GM19043 (cell line): ENCODE data around the gene SPPL2B.
"Not testable (repeated sequence)": the region's sequence is repeated elsewhere in the genome, so short reads cannot be mapped to it uniquely, and the experiment has no call there.

ENCODE experiments used
- ATAC-seq: cut with Tn5 transposase; IDR thresholded peaks from one replicate; pipeline ENCODE4 v1.9.1; 2021; ENCODE audit warnings: low read depth; ENCODE audit not compliant: unreplicated experiment

The SPPL2B gene

DNA sequence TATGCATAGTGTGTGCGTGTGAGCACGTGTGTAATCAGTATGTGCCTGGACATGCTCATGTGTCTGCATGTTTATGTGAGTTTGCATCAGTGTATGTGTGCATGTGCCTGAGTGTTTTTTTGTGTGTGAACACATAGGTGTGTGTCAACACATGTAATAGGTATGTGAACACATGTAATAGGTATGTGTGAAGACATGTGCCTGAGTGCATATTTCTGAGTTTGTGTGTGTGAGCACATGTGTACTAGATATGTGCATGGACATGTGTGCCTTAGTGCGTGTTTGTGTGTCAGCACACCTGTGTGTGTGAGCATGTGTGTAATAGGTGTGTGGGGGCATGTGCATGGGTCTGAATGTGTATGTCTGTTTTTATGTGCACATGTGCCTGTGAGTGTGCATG, 7.4 kb downstream of the SPPL2B start:
- ATAC-seq = no peak

DNA sequence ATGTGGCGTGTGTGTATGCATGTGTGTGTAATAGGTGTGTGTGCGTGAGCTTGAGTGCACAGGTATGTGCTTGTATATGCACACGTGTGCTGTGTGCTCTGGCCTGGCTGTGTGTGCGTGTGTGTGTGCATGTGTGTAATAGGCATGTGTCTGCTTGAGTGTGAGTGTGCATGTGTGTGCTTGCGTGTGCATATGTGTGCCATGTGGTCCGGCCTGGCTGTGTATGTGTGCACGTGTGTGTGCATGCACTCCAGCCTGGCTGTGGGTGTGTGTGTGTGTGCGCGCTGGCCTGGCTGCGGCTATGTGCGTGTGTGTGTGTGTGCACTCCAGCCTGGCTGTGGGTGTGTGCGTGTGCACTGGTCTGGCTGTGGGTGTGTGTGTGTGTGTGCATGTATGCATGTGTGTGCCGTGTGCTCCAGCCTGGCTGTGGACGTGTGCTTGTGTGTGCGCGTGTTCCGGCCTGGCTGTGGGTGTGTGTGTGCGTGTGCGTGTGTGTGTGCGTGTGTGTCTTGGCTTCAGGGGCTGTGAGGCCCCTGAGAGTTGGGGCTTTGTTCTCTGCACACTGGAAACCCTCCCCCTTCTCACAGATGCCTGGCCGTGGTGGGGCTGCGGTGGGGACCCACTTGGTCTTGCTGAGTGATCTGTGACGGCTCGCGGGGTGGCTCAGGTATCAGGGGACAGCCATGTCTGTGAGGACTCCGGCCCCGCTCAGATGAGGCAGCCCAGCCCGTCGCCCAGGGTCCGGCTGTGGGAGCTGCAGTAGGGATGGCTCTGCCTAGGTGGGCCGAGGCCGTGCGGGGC, 8.2 kb downstream of the SPPL2B start:
- no peak for ATAC-seq

DNA sequence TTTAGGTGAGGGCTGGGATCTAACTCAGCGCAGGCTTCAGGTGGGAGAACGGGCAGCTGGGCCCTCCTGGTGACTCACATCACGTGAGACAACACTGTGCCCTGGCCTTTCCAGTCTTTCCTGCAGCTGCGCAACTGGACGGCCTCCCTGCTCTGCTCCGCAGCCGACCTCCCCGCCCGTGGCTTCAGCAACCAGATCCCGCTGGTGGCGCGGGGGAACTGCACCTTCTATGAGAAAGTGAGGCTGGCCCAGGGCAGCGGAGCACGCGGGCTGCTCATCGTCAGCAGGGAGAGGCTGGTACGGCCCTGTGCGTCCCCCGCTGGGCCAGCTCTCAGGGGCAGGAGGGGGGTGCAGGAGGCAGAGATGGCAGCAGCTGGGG, 8.8 kb downstream of the SPPL2B start:
- ATAC-seq = no peak

DNA sequence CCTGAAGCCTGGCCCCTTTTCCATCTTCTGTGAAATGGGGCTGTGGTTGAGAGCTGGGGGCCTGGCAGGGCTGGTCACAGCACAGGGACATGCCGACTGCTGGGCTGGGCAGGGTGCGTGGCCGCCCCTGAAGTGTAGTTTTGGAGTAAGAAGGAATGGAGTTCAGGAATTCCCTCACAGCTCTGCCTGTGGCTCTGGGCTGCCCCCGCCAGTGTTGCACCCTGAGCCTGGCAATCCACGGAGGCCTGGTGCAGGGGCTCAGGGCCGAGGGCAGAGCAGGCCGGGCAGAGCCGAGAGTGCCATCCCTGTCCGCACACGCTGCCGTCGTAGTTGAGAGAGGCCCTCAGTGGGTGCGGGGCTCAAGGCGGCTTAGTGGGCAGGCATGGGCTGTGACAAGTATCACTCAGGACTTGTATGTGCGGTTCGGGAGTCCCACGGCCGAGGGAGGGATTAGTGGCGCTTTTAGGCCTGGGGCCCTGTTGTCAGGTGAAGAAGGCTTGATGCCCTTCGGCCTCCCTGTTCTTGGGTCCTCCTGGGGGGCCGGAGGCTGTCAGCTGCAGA, 9.7 kb downstream of the SPPL2B start:
- no peak for ATAC-seq

DNA sequence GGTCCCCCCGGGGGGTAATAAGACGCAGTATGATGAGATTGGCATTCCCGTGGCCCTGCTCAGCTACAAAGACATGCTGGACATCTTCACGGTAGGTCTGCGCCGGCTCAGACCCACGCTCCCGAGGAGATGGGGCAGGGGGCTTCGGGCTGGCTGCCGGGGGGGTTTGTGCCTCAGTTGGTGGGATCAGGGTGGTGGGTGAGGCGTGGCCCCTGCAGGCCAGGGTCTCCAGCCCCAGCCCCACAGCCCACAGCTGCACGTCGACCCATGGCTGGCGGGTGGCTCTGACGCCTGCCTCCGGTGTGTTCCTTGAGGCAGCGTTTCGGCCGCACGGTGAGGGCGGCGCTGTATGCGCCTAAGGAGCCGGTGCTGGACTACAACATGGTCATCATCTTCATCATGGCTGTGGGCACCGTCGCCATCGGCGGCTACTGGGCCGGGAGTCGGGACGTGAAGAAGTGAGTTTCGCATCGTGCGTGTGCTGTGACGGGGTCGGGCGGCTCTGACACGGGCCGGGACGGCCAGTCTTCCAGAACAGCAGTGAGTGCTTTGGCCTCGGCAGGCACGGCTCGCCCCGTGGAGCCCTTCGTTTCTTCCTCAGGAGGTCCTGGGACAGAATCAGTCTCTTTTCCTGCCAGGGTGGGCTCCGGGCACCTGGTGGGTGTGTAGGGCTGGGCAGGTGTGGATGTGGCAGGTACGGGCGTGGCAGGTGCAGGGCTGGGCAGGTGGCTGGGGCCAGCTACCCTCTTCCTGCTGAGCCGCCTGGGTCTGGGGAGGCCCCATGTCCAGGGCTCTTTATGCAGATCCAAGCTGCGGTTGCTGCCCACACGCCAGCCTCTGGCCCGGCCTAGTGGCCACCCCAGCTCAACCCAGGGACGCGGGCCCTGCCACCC, 10.5 kb downstream of the SPPL2B start:
- ATAC-seq = no peak

DNA sequence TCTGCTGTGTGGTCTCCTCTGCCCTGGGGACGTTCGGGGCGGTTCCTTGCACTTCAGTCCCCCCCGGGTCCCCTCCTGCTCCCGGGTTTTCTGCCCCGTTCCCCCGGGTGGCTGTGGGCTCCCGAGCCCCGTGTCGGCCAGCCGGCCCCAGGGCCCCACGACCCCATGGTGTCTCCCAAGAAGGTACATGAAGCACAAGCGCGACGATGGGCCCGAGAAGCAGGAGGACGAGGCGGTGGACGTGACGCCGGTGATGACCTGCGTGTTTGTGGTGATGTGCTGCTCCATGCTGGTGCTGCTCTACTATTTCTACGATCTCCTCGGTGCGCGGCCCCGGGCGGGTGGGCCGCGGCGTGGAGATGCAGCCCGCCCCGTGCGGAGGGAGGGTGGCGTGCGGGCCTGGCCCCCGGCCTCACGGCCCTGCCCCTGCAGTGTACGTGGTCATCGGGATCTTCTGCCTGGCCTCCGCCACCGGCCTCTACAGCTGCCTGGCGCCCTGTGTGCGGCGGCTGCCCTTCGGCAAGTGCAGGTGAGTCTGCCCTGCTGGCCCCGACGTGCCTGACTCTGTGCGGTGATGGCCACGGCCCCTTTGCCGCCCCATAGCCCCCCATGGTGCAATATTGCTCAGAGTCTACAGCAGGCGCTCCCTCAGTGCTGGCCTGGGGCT, 11.3 kb downstream of the SPPL2B start:
- no peak for ATAC-seq

DNA sequence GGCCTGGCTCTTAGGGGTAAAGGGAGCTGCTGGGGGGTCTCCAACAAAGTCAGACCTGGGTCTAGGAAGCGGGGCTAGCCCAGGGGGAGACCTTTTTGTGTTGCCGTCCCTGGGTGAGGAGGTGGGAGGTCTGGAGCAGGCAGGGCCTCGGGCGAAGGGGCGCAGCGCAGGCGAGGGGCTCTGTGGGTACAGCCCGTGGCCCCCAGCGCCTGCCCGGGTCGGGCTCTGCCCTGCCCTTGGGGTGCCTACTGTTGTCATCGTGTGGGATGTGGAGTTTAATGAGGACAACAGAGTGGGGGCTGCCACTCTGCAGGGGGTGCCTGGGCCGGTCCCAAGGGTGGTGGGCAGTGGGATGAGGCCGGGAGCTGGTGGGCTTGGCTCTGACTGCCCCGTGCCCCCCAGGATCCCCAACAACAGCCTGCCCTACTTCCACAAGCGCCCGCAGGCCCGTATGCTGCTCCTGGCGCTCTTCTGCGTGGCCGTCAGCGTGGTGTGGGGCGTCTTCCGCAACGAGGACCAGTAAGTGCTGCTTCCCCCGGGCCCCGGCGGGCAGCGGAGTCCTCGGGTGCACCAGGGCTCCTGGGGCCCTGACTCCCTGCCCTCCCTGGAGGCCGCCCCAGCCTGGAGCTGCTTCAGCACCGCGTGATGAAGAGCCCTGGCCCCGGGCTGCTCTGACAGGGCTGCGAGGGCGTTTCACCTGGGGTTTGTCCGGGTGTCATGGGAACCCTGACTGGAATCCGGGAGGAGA, 12.2 kb downstream of the SPPL2B start:
- ATAC-seq = no peak

DNA sequence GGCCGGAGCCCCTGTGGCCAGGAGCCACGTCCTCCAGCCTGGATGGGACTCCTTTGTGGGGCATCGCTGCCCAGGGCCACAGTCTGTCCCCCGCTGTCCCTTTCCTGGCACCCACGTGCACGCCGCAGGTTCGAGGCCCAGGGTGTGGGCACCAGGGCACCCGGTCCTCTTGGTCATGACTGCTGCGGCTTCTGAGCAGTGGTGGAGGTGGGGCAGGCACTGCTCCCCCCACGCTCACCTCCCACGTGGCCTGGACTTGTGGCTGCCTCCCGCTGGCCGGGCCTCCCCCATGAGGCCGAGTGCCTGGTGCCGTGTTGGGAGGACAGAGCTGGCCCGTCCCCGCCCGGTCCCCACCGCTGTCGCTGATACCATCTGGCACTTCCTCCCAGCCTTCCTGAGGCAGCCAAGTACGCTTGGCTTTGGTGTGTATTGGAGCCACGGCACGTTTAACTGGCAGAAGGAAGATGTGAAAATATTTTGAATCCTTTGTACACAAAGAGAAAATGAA, 12.8 kb downstream of the SPPL2B start:
- ATAC-seq = no peak

DNA sequence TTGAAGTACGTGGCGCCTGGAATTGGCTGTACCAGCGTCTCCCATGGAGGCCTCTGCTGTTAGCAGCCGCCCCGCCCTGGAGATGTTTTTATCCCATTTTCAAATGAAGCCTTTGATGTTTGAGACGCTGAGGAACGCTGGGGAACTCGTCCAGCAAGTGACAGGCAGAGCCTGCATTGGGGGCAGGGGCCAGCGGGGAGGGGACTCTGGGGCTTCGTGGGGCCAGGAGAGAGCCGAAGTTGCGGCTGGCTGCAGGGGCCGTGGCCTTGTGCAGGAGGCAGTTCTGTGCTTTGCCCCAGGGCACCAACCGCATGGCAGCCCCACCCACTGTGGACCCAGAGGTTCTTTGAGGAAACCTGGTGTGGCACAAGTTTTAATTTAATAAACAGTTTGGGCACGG, 13.5 kb downstream of the SPPL2B start:
- no peak for ATAC-seq

DNA sequence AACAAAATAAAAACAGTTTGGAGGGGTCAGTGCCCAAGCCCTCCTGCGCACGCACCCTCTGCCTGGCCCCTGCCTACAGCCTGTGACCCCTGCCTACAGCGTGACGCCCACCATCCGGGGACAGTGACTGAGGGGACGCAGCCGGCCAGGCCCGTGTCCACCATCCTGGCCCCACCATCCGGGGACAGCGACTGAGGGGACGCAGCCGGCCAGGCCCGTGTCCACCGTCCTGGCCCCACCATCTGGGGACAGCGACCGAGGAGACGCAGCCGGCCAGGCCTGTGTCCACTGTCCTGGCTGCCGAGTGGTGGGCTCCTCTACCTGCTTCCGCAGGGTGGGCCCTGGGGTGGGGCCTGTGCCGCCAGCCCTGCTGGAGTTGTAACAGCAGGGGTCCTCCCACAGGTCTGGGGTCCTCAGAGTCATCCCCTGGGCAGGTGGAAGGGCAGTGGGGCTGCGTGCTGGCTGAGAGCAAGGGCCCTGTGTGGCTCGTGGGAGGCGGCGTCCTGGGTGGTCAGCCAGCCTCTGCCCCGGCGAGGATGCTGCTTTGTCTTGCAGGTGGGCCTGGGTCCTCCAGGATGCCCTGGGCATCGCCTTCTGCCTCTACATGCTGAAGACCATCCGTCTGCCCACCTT, 14.3 kb downstream of the SPPL2B start:
- no peak for ATAC-seq

DNA sequence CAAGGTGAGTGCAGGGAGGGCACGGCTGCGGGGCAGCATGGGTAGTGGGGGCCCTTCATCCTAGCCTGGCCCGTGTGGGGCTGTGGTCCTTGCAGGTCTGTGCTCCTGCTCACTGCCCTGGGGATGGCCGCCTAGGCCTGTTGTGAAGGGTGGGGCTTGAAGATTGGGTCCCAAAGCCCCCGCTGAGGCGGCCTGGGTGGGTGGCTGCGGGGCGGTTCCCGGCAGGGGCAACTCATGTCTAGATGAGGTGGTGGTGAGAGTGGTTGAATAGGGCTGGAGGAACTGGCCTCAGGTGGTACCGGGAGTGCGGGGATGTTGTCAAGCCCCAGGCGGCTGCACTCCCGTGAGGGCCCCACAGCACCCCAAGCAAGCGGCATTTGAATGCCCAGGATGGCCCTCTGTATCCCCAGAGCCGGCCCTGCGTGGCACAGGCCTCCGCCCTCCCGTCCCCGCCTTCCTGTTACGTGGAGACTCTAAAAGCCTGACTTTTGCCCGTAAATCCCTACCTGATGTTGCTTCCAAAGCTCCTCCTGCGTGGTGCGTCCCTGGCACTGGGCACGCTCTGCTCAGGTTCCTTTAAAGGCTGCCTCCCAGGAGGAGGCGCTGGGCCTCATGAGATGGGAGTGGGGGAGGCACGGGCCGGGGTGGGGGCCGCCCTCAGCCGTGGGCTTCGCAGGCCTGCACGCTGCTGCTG, 15.0 kb downstream of the SPPL2B start:
- no peak for ATAC-seq

DNA sequence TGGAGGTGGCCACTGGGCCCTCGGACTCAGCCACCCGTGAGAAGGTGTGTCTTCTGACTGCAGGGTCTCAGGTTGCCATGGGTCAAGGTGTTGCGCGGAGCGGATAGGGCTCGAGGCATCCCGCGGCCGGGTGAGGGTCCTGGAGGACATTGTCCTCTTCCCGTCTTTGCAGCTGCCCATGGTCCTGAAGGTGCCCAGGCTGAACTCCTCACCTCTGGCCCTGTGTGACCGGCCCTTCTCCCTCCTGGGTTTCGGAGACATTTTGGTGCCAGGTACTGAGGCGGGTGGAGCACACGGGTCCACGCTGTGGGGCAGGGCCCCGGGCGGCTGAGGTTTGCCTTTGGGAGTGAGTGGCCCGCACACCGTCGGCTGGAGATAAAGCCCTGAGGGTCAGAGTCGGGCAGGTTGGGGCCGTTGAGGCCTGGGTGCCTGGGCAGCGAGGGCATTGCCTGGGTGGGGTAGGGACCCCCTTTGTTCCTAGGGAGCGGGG, 15.9 kb downstream of the SPPL2B start:
- no peak for ATAC-seq

DNA sequence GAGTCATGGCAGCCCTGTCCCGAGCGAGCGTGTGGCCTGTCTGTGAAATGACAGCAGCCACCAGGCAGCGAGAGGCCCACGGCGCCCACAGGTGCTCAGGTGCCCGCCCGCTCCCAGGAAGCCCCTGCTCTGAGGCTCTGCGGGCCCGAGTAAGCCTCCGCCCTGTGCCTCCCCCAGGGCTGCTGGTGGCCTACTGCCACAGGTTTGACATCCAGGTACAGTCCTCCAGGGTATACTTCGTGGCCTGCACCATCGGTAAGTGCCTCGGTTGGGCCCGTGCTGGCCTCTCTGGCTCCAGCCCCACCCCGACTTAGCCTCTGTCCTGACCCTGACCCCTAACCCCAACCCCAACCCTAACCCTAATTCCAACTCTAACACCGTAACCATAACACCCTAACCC, 16.6 kb downstream of the SPPL2B start:
- ATAC-seq = no peak

DNA sequence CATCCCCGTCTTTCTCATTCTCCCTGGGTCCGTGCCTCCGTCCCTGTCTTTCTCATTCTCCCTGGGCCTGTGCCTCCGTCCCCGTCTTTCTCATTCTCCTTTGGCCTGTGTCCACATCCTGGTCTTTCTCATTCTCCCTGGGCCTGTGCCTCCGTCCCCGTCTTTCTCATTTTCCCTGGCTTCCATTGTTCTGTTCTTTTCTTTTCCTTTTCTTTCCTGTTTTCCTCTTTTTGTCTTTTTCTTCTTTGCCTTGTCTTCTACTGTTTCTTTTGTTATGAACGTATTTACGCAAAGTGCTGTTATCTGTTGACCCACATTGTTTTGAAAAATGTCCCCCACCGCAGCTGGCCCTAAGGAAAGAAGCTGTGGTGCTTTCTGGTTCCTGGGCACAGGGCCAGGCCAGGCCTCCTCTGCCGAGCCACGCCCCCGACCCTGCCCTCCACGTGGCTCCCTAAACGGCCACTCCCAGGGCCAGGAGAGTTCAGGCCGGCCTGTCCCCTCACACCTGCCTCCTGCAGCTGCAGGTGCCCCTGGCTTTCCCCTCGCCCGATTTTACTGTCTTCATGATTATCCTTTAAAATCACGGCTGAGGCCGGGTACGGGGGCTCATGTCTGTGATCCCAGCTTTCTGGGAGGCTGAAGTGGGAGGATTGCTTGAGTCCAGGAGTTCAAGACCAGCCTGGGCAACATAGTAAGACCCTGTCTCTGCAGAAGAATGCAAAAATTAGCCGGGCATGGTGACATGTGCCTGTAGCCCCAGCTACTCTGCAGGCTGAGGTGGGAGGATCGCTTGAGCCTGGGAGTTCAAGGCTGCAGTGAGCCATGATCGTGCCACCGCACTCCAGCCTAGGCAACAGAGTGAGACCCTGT, 17.5 kb downstream of the SPPL2B start:
- no peak for ATAC-seq

DNA sequence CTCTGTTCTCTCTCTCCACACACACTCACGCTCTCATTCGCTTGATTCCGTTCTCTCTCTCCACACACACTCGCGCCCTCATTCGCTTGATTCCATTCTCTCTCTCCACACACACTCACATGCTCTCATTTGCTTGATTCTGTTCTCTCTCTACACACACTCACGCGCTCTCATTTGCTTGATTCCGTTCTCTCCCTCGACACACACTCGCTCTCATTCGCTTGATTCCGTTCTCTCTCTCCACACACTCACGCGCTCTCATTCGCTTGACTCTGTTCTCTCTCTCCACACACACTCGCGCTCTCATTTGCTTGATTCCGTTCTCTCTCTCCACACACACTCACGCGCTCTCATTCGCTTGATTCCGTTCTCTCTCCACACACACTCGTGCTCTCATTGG, 21.3 kb downstream of the SPPL2B start:
- ATAC-seq = not testable (repeated sequence)

DNA sequence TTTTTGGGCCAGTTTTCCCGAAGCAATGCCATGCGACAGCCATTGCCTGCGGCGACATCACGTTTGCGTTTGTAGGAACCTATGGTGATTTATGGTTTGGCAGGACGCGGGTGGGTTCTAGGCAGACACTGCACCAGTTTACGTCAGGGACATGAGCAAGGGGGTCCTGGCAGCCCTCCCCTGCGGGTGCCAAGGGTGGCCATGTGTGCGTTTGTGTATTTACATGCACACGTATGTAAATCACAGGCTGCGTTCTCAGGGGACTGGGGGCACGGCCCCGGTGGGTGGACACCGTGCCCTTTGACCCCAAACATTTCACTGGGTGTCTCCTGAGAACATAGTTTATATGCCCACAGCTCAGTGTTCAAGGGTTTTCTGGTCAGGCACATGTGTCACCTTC, 22.2 kb downstream of the SPPL2B start:
- ATAC-seq = no peak

DNA sequence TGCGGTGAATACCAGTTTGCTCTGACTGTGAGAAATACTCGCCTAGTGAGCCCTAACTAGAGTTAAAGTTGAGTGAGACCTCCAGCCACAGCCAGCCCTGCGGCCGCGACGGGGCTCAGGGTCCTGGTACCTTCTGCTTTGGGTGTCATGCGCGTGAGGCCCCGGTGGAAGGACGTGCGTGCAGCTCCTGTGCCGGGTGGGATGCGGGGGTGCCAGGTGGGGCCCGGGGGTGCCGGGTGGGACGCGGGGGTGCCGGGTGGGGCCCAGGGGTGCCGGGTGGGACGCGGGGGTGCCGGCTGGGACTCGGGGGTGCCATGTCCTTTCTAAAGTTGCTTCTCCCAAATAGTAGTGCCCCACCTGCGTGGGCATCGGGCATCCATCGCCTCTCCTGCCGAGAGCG, 23.1 kb downstream of the SPPL2B start:
- no peak for ATAC-seq

DNA sequence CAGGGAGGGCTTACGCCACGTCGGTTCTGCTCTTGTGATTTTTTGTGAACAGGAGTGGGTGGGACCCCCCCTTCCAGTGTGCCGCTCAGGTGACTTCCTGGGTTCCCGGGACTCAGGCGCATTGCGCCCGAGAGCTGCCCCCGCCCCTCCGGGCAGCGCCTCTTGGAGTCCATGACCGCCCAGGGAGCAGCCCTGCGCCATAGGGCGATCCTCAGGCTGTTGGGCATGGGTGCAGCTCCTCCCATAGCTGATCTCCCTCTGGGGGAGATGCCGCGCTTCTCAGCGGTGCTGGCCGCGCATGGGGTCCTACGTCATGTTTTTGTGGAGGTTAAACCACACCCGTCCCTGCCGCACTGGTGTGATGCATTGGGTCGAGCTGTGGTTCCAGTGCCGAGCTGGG, 23.6 kb downstream of the SPPL2B start:
- ATAC-seq = no peak
